Measurements from ENCODE around the gene NFKB1.

The NFKB1 gene

GRCh38 chr4:102497986-102498385 lies 3.2 kb upstream of the NFKB1 start:
- no peak for DNase-seq

- DNase-seq = no peak
These were observed 835 bp upstream of the NFKB1 start for GRCh38 chr4:102500352-102500695.

GRCh38 chr4:102501447-102501696 lies 213 bp downstream of the NFKB1 start:
- no peak for DNase-seq

GRCh38 chr4:102502543-102502818 lies 1.3 kb downstream of the NFKB1 start:
- no peak for DNase-seq

GRCh38 chr4:102503301-102503746 lies 2.2 kb downstream of the NFKB1 start:
- DNase-seq = peak; percentile 2

GRCh38 chr4:102503831-102504786 lies 3.0 kb downstream of the NFKB1 start:
- no peak for DNase-seq

GRCh38 chr4:102504941-102505340 lies 3.8 kb downstream of the NFKB1 start:
- no peak for DNase-seq

- DNase-seq = no peak
These were observed 4.5 kb downstream of the NFKB1 start for GRCh38 chr4:102505708-102506107.

GRCh38 chr4:102506523-102506922 lies 5.4 kb downstream of the NFKB1 start:
- DNase-seq = no peak

- no peak for DNase-seq
These were observed 10.9 kb downstream of the NFKB1 start for GRCh38 chr4:102511830-102512605.

GRCh38 chr4:102514298-102514964 lies 13.3 kb downstream of the NFKB1 start:
- DNase-seq = no peak

- no peak for DNase-seq
These were observed 16.6 kb downstream of the NFKB1 start for GRCh38 chr4:102517753-102518152.

GRCh38 chr4:102518703-102519131 lies 17.6 kb downstream of the NFKB1 start:
- no peak for DNase-seq

GRCh38 chr4:102519925-102520324 lies 18.8 kb downstream of the NFKB1 start:
- no peak for DNase-seq

GRCh38 chr4:102521570-102521969 lies 20.4 kb downstream of the NFKB1 start:
- no peak for DNase-seq

- DNase-seq = no peak
These were observed 20.9 kb downstream of the NFKB1 start for GRCh38 chr4:102522031-102522440.

- DNase-seq = no peak
These were observed 23.5 kb downstream of the NFKB1 start for GRCh38 chr4:102524691-102525090.

- no peak for DNase-seq
These were observed 23.9 kb downstream of the NFKB1 start for GRCh38 chr4:102525097-102525496.

- DNase-seq = no peak
These were observed 24.3 kb downstream of the NFKB1 start for GRCh38 chr4:102525504-102525903.

GRCh38 chr4:102526532-102526931 lies 25.4 kb downstream of the NFKB1 start:
- DNase-seq = no peak

- no peak for DNase-seq
These were observed 26.6 kb downstream of the NFKB1 start for GRCh38 chr4:102527695-102528283.

- no peak for DNase-seq
These were observed 28.8 kb downstream of the NFKB1 start for GRCh38 chr4:102529977-102530376.

- DNase-seq = no peak
These were observed 29.8 kb downstream of the NFKB1 start for GRCh38 chr4:102530986-102531385.

- no peak for DNase-seq
These were observed 30.3 kb downstream of the NFKB1 start for GRCh38 chr4:102531462-102531861.

All from NCI-H1694 treated with DMSO at 0.1 percent for 48 hours (cell line).